ENCODE measurements around the gene COL4A1. TPM values are rescaled to one million over a fixed set of nuclear protein-coding genes. Genes with fewer than 3 reads are reported as not detected.
A peak's percentile ranks its signal among the peaks of the same experiment; 100 is the strongest.

COL4A1 gene
- total RNA-seq (2016; rRNA removed; fragmentation: Illumina TruSeq; extraction: Trizol) (not detected in 2 replicates), polyA plus RNA-seq (2011; rRNA removed) (0.03 TPM in 1 of 2 replicates, not detected in the other), polyA minus RNA-seq (2011; rRNA and poly(A)+ RNA removed; ENCODE audit: low replicate concordance) (10.2 TPM in 1 of 2 replicates, not detected in the other), Bru-seq, nascent RNA (percentile 2 among the genes with signal in this experiment), BruChase-seq, experiment 1, labeled RNA remaining after a 6-hour chase (percentile 1 among the genes with signal in this experiment), BruChase-seq, experiment 2, labeled RNA remaining after a 2-hour chase (not detected)
- not detected in 2 replicates for total RNA-seq (2016; cell fraction: cytosol; rRNA removed; fragmentation: Illumina TruSeq; extraction: Trizol; ENCODE audit: low read depth)
- not detected in 2 replicates for total RNA-seq (2016; cell fraction: insoluble cytoplasmic fraction; rRNA removed; fragmentation: Illumina TruSeq; extraction: Trizol)
- total RNA-seq (2016; cell fraction: membrane; rRNA removed; fragmentation: Illumina TruSeq; extraction: Trizol): not detected in 2 replicates
- total RNA-seq (2016; cell fraction: nucleus; rRNA removed; fragmentation: Illumina TruSeq; extraction: Trizol): not detected in 2 replicates
- not detected in 2 replicates for polyA plus RNA-seq (2011; cell fraction: cytosol; rRNA removed)
- polyA plus RNA-seq (2011; cell fraction: nucleus; rRNA removed): 0.05 TPM in 1 of 2 replicates, not detected in the other
- polyA plus RNA-seq (2012): not detected in 2 replicates
- not detected in 2 replicates for polyA plus RNA-seq (2016; cell fraction: cytosol; fragmentation: Illumina TruSeq; extraction: Trizol; ENCODE audit: low read depth)
- not detected in 2 replicates for polyA plus RNA-seq (2016; cell fraction: insoluble cytoplasmic fraction; fragmentation: Illumina TruSeq; extraction: Trizol; ENCODE audit: low read depth)
- polyA plus RNA-seq (2016; cell fraction: membrane; fragmentation: Illumina TruSeq; extraction: Trizol; ENCODE audit: low read depth): not detected in 2 replicates
- polyA plus RNA-seq (2016; cell fraction: nucleus; fragmentation: Illumina TruSeq; extraction: Trizol; ENCODE audit: insufficient read depth, low read depth): not detected in 2 replicates
- not detected in 2 replicates for polyA minus RNA-seq (2011; cell fraction: cytosol; rRNA and poly(A)+ RNA removed)
- 0.13 TPM in 1 of 2 replicates, not detected in the other for polyA minus RNA-seq (2011; cell fraction: nucleus; rRNA and poly(A)+ RNA removed)
- long read RNA-seq, experiment 1: 0 reads
- long read RNA-seq, experiment 2: 0 reads

DNA sequence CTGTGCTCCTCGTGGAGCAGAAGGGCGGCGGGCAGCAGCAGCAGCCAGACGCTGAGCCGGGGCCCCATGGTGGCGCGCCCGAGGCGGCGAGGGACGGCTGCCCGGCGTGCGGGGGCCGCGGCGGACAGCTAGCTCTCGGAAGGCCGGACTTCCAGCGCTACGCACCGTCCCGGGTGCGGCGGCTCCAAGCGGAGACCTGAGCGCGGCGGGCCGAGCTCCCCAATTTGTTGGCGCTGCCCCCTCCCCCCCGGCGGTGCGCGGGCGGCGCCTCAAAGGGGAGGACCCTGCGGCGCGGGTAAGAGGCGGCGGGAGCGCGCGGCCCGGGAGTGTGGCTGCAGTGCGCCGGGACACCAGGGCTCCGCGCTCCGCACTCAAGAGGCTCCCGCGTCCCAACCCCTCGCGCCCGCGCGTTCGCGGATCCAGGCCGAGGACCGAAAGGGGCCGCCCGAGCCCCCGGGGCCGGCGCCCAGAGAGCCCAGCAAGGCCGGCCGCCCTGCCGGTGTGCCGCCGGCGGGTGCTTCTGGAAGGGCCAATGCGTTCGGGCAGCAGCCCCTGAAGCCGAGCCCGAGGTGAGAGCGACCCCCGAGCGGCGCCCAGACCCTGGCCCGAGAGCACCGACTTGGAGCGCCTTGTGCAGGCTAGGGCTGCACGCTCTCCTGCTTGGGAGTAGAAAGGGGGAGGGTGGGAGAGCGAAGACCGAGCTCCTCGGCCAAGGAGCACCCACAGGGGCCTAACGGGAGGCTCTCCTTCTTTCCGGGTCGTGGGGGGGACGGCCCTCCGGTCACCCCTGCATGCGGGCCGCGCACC, at the start of gene COL4A1, which contains the start of gene COL4A2:
TSS of gene COL4A1 (minus strand) at position 198 of the 807 bp plus-strand sequence. CDS start at position 68, 130 bp downstream.
TSS of gene COL4A2 (plus strand) at position 325 of the 807 bp plus-strand sequence. CDS start 620 bp downstream, outside the sequence.
- ChIA-PET POLR2A (no interaction called here), CTCF (ENCODE audit: low intra/inter-chr PET ratio, low total read pairs) (no interaction called here)
- Histone ChIP-seq H3K4me2 (ENCODE audit: low read depth, low read length) (no peak within 1 kb of the TSS), H3K27ac (ENCODE audit: extremely low read length, insufficient read depth, low read length) (no peak within 1 kb of the TSS), H3K4me3 (replicated peaks in 1 of 3; ENCODE audit: insufficient read depth in 1 of 3, low read depth in 2 of 3, low read length in 3 of 3) (no peak within 1 kb of the TSS), H3K9ac (ENCODE audit: insufficient read depth, low read depth, low read length) (no peak within 1 kb of the TSS), H2AFZ (ENCODE audit: low read length) (no peak within 1 kb of the TSS), H4K20me1 (ENCODE audit: insufficient read depth, low read length) (no peaks in the 10 kb centered on the region), H3K79me2 (ENCODE audit: insufficient read depth, low read length) (no peaks in the 10 kb centered on the region), H3K4me1 (ENCODE audit: insufficient read depth, low read length) (peaks cover 11% of the 10 kb centered on the region), H3K9me3 (ENCODE audit: low read length) (no peaks in the 10 kb centered on the region), H3K36me3 (replicated peaks in 1 of 2; ENCODE audit: control insufficient read depth in 1 of 2, insufficient read depth in 2 of 2, low read length in 2 of 2) (no peaks in the 10 kb centered on the region), H3K27me3 (ENCODE audit: control insufficient read depth in 1 of 2, insufficient read depth in 2 of 2, low read length in 2 of 2) (peaks cover 6 to 57% of the 10 kb centered on the region in 2 experiments; a peak in 3 of 5 replicates)
- TF ChIP-seq RCOR2 (CRISPR knock-in tag; IDR thresholded peaks at IDR 0.05) (no peak), PHF8 (CRISPR knock-in tag; IDR thresholded peaks at IDR 0.05) (no peak)
- TF ChIP-seq, protein P1, sequence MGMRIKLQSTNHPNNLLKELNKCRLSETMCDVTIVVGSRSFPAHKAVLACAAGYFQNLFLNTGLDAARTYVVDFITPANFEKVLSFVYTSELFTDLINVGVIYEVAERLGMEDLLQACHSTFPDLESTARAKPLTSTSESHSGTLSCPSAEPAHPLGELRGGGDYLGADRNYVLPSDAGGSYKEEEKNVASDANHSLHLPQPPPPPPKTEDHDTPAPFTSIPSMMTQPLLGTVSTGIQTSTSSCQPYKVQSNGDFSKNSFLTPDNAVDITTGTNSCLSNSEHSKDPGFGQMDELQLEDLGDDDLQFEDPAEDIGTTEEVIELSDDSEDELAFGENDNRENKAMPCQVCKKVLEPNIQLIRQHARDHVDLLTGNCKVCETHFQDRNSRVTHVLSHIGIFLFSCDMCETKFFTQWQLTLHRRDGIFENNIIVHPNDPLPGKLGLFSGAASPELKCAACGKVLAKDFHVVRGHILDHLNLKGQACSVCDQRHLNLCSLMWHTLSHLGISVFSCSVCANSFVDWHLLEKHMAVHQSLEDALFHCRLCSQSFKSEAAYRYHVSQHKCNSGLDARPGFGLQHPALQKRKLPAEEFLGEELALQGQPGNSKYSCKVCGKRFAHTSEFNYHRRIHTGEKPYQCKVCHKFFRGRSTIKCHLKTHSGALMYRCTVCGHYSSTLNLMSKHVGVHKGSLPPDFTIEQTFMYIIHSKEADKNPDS (CRISPR knock-in tag; IDR thresholded peaks at IDR 0.05): no peak
- TF ChIP-seq, protein P2, sequence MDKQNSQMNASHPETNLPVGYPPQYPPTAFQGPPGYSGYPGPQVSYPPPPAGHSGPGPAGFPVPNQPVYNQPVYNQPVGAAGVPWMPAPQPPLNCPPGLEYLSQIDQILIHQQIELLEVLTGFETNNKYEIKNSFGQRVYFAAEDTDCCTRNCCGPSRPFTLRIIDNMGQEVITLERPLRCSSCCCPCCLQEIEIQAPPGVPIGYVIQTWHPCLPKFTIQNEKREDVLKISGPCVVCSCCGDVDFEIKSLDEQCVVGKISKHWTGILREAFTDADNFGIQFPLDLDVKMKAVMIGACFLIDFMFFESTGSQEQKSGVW (CRISPR knock-in tag; IDR thresholded peaks at IDR 0.05; ENCODE audit: borderline replicate concordance): no peak
- ATAC-seq (no peak), FAIRE-seq (no peak), DNase-seq (ENCODE audit: low spot score) (no peak)
- in situ Hi-C loops (cut with HindIII; ENCODE audit: extremely low pct_ligation_motif_present, low pct_unique_long_range_greater_than_20kb): no loop called here
- WGBS (ENCODE audit: low lambda C conversion rate): 71% methylated on average over 11 of the region's 96 CpGs
- intact Hi-C loops (cut with micrococcal nuclease; ENCODE audit: unreplicated experiment): no loop called here
- no TSS peak for BruUV-seq (replicated peaks)
